SK-N-MC (cell line): ENCODE results near the gene FADS6.

ENCODE experiments used
- EZH2 ChIP-seq: fragments of 200-600 bp; sonication (generic); IDR thresholded peaks from one replicate; pipeline ENCODE4 v1.6.1; 2017; ENCODE audit warnings: antibody characterized with exemption
- POLR2AphosphoS5 ChIP-seq: IDR thresholded peaks from 2 replicates; pipeline ENCODE4 v1.6.1; 2012; ENCODE audit warnings: mild to moderate bottlenecking, low read depth, low read length, borderline replicate concordance

GRCh38 chr17:74863420-74864296 lies 29.8 kb downstream of the FADS6 start:
- TF ChIP-seq EZH2 = no peak
- TF ChIP-seq POLR2AphosphoS5 = no peak
